HK-2 (cell line): ENCODE results near the gene SLC38A7.
A peak's percentile ranks its signal among the peaks of the same experiment; 100 is the strongest.

Experiments used
- DNase-seq: peaks from one replicate; pipeline ENCODE4 v3.0.0-alpha.2; 2018; ENCODE audit not compliant: unreplicated experiment

The SLC38A7 gene

DNA sequence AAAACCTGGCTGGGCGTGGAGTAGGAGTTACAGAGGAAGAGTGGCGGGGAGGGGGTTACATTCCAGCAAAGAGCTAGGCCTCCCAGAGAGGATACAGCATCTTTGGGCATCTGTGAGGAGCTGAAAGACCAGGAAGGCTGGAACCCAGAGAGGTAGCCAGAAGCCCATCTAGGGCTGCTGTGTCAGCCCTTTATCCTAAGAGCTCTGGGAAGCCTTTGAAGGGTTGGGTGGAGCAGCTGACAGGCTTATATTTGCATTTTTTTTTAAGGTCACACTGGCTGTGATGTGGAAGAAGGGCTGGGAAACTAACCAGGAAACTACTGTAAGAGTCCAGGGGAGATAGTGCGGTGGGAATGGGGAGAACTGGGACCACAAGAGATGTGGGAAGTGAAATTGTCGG is 48.1 kb downstream of the SLC38A7 start:
- DNase-seq = no peak

DNA sequence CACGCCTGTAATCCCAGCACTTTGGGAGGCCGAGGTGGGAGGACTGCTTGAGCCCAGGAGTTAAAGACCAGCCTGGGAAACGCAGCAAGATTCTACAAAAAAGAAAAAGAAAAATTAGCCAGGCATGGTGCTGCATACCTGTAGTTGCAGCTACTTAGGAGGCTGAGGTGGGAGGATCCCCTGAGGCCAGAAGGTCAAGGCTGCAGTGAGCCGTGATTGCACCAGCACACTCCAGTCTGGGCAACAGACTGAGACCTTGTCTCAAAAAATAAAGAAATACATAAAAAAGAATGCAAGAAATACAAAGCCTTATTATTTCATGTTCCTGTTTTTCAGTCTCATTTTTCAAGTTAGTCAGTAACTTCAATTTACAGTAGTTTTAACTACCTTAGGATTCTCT is 49.1 kb downstream of the SLC38A7 start:
- DNase-seq = no peak

DNA sequence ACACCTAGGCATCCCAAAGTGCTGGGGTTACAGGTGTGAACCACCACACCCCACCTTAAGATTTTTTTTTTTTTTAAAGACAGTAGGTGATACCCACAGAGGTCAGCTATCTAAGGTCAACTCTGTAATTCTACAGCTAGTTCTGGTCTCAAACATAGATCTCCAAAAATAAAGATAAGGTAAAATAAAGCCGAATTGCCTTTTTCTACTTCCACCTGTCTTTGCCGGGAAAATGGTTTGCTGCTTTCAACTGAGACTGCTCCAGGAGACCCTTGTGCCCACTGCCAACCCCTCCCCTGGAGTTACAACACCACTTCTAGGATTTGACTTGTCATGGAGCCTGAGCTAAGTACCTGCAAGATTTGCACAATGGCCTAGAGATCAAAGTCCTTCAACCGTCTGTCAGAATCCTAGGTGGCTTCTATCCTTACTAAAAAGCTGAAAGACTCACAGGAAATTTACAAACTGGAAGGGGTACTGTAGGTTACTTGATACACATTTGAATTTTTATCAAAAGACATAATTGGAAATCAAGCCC is 50.2 kb downstream of the SLC38A7 start:
- DNase-seq = no peak

DNA sequence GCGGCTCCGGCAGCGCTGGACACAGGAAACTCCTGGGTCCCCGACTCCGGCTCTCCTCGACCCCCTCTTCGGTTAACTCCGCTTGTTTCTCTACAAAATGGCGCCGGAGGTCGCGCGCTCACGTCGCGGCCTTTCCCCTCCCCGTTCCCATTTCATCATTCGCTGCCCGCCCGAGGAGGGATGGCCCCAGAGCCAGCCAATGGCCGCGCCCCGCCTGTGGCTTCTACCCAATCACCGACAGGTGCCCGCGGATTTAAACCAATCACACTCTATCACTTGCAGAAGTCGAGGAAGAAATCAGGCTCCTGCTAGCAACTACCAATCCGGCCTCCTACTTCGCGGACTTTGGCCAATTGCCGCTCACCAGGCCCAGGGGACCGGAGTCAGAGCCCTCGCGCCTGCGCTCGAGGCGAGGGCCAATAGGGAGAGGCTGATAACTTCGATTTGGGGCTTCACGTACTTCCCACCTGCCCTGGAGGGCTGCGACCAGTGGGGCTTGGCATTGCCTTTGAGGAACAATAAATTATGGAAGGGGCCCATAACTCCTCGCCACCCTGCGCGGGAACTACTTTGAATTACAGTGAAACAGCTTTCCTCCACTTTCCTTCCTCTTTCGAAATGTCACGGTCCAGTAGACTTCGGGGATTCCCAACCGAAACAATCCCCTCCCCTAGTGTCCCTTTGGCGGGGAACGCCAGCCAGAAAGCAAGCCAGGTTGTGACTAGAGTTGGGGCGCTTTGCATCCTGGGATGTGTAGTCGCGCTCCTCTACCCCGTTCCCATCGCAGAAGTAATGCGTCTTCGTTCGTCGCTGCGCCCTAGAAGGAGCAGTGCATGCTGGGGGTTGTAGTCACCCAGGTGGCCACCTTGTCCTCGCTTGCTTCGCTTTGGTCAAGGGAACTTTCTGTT is 54.6 kb downstream of the SLC38A7 start, which contains the start of gene CNOT1:
Gene CNOT1, minus strand, starts transcription at position 94 of the 908 bp plus-strand sequence. CDS start 30,489 bp downstream, outside the sequence.
- peak; percentile 99 for DNase-seq

DNA sequence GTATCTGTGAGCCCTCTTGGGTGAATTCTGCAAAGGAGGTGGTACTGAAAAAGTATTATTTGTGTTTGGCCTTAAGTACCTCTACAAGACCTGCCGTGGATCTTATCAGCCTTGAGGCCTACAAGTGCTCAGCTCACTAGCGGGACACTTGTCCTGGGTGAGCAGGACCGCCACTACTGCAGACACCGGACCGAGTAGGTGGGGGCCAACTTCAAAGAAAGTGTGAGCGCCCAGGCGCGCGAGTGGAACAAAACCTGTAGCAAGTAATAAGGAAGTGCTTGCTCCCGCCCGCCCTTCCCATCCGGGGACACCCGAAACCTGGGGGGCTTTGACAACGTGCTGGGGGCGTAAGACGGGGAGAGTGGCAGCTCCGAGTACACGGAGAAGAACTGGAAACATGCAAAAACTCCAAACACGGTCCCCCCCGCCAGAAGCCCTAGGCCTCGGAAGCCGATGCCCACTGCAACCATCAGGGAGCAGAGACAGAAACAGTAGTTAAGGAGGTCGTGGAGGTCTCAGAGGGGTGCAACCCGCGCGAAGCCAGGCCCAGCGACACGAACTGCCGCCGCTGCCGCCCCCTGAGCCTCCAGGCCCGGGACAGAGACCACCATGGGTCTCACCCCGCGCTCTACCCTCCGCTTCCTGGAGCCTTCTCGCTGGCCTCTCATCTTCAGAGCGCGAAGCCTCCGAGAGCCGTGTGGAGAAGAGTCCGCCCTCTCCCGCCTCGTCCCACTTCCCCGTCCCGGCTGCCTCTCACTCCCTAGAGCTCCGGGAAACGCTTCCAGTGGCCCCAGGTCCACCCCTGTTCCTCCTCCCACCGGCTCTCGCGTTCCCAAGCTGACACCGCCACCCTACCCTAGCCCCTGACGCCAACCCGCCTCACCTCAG is 55.5 kb downstream of the SLC38A7 start:
- DNase-seq = peak; percentile 53

DNA sequence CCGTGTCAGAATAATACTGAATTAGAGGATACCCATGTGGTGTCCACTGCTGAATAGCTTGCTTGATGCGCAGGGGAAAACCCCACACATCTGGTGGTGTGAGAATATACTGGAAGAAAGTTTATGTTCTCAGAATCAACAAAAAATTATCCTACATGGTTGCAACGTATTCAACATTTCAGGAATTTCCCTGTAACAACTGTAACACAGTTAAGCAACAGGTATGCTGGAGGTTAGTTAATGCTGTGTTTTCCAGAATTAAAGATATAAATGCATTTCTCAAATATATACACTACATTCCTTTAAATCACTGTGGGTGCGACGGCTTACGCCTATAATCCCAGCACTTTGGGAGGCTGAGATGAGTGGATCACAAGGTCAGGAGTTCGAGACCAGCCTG is 60.4 kb downstream of the SLC38A7 start:
- DNase-seq = no peak

DNA sequence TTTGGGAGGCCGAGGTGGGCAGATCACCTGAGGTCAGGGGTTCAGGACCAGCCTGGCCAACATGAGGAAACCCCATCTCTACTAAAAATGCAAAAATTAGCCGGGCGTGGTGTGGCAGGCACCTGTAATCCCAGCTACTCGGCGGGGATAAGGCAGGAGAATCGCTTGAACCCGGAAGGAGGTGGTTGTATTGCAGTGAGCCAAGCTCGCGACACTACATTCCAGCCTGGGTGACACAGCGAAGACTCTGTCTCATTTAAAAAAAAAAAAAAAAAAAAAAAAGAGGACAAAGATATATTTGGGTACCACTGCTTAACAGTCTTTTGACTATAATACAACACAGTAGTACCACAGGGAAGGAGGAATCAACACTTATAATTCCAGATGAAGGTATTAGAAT is 64.2 kb downstream of the SLC38A7 start:
- no peak for DNase-seq

DNA sequence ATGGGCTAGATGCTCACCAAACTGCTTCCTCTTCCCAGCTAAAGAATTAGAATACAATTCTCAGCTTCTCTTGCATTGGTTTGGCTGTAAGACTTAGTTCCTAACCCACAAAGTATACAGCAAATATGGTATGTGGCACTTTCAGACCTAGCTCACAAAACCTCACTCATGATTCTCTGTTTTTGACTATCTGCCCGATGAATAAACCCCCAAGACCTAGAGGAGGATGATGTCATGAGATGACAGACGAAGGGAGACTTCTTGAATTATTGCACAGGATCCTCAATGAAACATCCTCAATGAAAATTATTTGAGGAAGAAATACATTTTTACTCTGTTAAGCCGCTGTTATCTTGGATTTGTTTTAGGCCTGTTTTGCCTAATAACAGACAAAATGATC is 69.3 kb downstream of the SLC38A7 start:
- no peak for DNase-seq
